Measurements from ENCODE around the gene EDN2. TPM values are rescaled to one million over a fixed set of nuclear protein-coding genes. Genes with fewer than 3 reads are reported as not detected.

The EDN2 gene
- total and polyA plus RNA-seq, 7 donors = 0.57 to 4.8 (median 1.5) TPM; not detected in 3

- peaks cover 0 to 2% (median 0%) of the 10 kb centered on the region in 4 donors for H3K9me3 ChIP-seq
- intact Hi-C loops (cut with DNase I) = no loop called here
Measured at GRCh38 chr1:41440321-41441085, 44.0 kb downstream of the EDN2 start.

GRCh38 chr1:41439234-41439633, 45.2 kb downstream of the EDN2 start:
- TF ChIP-seq POLR2A (IDR thresholded peaks at IDR 0.05) (no peak), POLR2AphosphoS5 (IDR thresholded peaks at IDR 0.05) (no peak), EP300 (IDR thresholded peaks at IDR 0.05) (no peak)
- TF ChIP-seq, protein P1, sequence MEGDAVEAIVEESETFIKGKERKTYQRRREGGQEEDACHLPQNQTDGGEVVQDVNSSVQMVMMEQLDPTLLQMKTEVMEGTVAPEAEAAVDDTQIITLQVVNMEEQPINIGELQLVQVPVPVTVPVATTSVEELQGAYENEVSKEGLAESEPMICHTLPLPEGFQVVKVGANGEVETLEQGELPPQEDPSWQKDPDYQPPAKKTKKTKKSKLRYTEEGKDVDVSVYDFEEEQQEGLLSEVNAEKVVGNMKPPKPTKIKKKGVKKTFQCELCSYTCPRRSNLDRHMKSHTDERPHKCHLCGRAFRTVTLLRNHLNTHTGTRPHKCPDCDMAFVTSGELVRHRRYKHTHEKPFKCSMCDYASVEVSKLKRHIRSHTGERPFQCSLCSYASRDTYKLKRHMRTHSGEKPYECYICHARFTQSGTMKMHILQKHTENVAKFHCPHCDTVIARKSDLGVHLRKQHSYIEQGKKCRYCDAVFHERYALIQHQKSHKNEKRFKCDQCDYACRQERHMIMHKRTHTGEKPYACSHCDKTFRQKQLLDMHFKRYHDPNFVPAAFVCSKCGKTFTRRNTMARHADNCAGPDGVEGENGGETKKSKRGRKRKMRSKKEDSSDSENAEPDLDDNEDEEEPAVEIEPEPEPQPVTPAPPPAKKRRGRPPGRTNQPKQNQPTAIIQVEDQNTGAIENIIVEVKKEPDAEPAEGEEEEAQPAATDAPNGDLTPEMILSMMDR (IDR thresholded peaks at IDR 0.05) = no peak
- no peak overlapping the region for H3K27ac ChIP-seq
- DNase-seq = no peak
- H3K27me3 ChIP-seq = peaks cover 0 to 10% (median 0%) of the 10 kb centered on the region in 3 donors
- intact Hi-C loops (cut with DNase I) = no loop called here
- H3K36me3 ChIP-seq = no peaks in the 10 kb centered on the region
- H3K4me3 ChIP-seq = no peak overlapping the region
- 77 to 85% methylated on average over 6 of the region's 6 CpGs for WGBS, 2 donors
- no peaks in the 10 kb centered on the region for H3K4me1 ChIP-seq
- H3K9me3 ChIP-seq = no peaks in the 10 kb centered on the region

More at GRCh38 chr1:41440321-41441085, 44.0 kb downstream of the EDN2 start:
- WGBS, 2 donors = 84 to 88% methylated on average over 4 of the region's 4 CpGs
- Histone ChIP-seq H3K27ac (no peak overlapping the region), H3K4me3 (no peak overlapping the region), H3K27me3 (peaks cover 0 to 7% (median 0%) of the 10 kb centered on the region in 3 donors), H3K36me3 (no peaks in the 10 kb centered on the region), H3K4me1 (no peaks in the 10 kb centered on the region)
- no peak for DNase-seq
- TF ChIP-seq POLR2A (IDR thresholded peaks at IDR 0.05) (no peak), EP300 (IDR thresholded peaks at IDR 0.05) (no peak), POLR2AphosphoS5 (IDR thresholded peaks at IDR 0.05) (no peak)
- TF ChIP-seq, protein P1 (IDR thresholded peaks at IDR 0.05) = no peak

DNA sequence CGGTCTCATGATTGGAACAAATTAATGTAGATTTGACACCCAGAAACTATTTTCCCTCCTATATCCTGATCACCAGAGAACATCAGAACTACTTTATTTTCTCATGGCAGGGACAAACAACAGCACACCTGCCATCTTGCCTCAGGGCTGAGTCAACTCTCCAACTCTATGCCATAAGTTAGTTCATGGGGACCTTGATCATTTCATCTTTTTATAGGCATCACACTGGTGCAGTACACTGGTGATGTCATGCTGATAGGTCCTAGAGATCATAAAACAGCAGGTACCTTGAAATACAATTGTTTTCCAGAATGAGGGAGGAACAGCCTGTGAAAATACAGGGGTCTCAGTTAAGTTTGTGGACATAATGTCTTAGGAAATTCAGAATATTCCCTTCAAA, 45.8 kb downstream of the EDN2 start:
- no peaks in the 10 kb centered on the region for H3K9me3 ChIP-seq
- no peak for TF ChIP-seq EP300 (IDR thresholded peaks at IDR 0.05)
- TF ChIP-seq POLR2A (IDR thresholded peaks at IDR 0.05) = no peak
- TF ChIP-seq POLR2AphosphoS5 (IDR thresholded peaks at IDR 0.05) = no peak
- TF ChIP-seq, protein P1 (IDR thresholded peaks at IDR 0.05) = no peak
- intact Hi-C loops (cut with DNase I) = no loop called here
- DNase-seq = no peak
- H3K27ac ChIP-seq = no peak overlapping the region
- H3K4me3 ChIP-seq = no peak overlapping the region
- peaks cover 0 to 3% (median under 1%) of the 10 kb centered on the region in 4 donors for H3K4me1 ChIP-seq
- 93 to 95% methylated on average over 1 of the region's 1 CpG for WGBS, 2 donors
- peaks cover 0 to 10% (median 0%) of the 10 kb centered on the region in 3 donors for H3K27me3 ChIP-seq
- H3K36me3 ChIP-seq = no peaks in the 10 kb centered on the region

DNA sequence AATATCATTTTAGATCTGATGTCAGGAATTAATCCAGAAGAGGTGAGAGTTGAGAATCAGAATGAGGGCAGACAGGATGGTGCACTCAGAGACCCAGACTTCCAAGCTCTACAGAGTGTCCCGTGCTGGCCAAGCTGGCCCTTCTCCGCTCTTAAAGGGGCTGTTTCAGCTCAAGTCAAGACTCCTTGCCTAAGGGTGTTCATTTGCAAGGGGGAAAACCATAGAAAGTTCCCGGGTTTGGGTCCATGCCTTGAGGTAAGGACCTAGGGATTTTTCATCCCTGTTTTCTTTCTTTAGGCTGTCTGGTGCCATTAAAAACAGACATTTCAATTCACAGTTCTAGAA, 47.5 kb downstream of the EDN2 start:
- no peak for TF ChIP-seq POLR2A (IDR thresholded peaks at IDR 0.05)
- no peak for TF ChIP-seq EP300 (IDR thresholded peaks at IDR 0.05)
- TF ChIP-seq POLR2AphosphoS5 (IDR thresholded peaks at IDR 0.05) = no peak
- TF ChIP-seq, protein P1 (IDR thresholded peaks at IDR 0.05) = no peak
- Histone ChIP-seq H3K27ac (no peak overlapping the region), H3K9me3 (no peaks in the 10 kb centered on the region), H3K4me3 (no peak overlapping the region), H3K27me3 (peaks cover 0 to 10% (median 0%) of the 10 kb centered on the region in 3 donors), H3K36me3 (no peaks in the 10 kb centered on the region), H3K4me1 (peaks cover 0 to 20% (median 17%) of the 10 kb centered on the region in 4 donors)
- intact Hi-C loops (cut with DNase I) = no loop called here
- WGBS, 2 donors = 83 to 89% methylated on average over 3 of the region's 3 CpGs
- DNase-seq = no peak
